ENCODE results near the gene PHLPP2.

Gene PHLPP2

DNA sequence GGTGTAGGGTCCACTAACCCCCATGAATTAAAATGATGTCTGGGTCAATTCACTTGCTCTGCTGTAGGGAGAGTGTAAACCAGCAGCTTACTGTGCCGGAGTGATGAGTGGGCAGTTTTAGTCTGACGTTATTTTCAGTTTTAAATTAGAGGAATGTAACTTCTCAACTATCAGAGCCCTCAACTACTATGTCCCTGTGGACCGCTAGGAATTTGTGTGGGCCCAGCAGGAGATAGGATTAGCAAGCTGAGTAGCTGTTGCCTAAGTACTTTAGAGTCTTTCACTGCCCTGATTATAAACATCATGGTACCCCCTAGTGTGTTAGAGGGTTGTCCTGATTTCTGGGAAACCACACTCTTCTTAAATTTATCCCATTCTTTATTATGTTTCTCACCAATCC lies 87.1 kb downstream of the PHLPP2 start:
- H3K27ac ChIP-seq (ENCODE audit: low read length) = no peak overlapping the region
- no peak overlapping the region for H3K9ac ChIP-seq (ENCODE audit: low read length in 2 of 2)
- H3K36me3 ChIP-seq (ENCODE audit: control insufficient read depth in 2 of 2, insufficient read depth in 2 of 2, low read length in 2 of 2) = peaks cover under 1 to 3% of the 10 kb centered on the region in 2 donors
- H3K4me1 ChIP-seq (ENCODE audit: control insufficient read depth, insufficient read depth, low read length) = no peaks in the 10 kb centered on the region
- no peak overlapping the region for H3K4me3 ChIP-seq (ENCODE audit: low read length in 2 of 2)
- no peaks in the 10 kb centered on the region for H3K9me3 ChIP-seq (ENCODE audit: control insufficient read depth in 2 of 2, low read length in 2 of 2)
- no peaks in the 10 kb centered on the region for H3K27me3 ChIP-seq (ENCODE audit: control insufficient read depth in 1 of 2, insufficient read depth in 2 of 2, low read length in 2 of 2)

GRCh38 chr16:71635632-71636031 lies 88.9 kb downstream of the PHLPP2 start:
- H3K27me3 ChIP-seq (ENCODE audit: control insufficient read depth in 1 of 2, insufficient read depth in 2 of 2, low read length in 2 of 2) = no peaks in the 10 kb centered on the region

DNA sequence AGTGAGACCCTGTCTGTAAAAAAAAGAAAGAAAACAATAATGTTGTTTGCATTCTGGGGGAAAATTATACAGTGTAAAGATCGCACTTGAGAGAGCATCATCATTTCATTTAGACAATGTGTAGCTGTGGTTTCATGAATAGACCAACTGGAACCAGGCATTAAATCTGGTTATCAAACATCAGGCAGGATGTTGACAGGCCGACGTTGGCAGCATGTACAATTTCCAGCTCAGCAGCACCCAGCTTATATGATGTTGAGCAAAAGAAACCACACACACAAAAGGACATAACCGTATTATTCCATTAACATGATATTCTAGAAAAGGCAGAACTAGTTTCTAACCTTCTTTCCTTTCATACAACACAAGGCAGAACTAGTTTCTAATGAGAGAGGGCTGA lies 92.7 kb downstream of the PHLPP2 start:
- Histone ChIP-seq H3K27ac (ENCODE audit: low read length) (no peak overlapping the region), H3K36me3 (ENCODE audit: control insufficient read depth in 2 of 2, insufficient read depth in 2 of 2, low read length in 2 of 2) (no peaks in the 10 kb centered on the region)

More at GRCh38 chr16:71635632-71636031, 88.9 kb downstream of the PHLPP2 start:
- no peaks in the 10 kb centered on the region for H3K4me1 ChIP-seq (ENCODE audit: control insufficient read depth, insufficient read depth, low read length)
- H3K9ac ChIP-seq (ENCODE audit: low read length in 2 of 2) = no peak overlapping the region
- H3K27ac ChIP-seq (ENCODE audit: low read length) = no peak overlapping the region
- H3K4me3 ChIP-seq (ENCODE audit: low read length in 2 of 2) = no peak overlapping the region
- no peaks in the 10 kb centered on the region for H3K9me3 ChIP-seq (ENCODE audit: control insufficient read depth in 2 of 2, low read length in 2 of 2)
- H3K36me3 ChIP-seq (ENCODE audit: control insufficient read depth in 2 of 2, insufficient read depth in 2 of 2, low read length in 2 of 2) = peaks cover 0 to 3% of the 10 kb centered on the region in 2 donors

DNA sequence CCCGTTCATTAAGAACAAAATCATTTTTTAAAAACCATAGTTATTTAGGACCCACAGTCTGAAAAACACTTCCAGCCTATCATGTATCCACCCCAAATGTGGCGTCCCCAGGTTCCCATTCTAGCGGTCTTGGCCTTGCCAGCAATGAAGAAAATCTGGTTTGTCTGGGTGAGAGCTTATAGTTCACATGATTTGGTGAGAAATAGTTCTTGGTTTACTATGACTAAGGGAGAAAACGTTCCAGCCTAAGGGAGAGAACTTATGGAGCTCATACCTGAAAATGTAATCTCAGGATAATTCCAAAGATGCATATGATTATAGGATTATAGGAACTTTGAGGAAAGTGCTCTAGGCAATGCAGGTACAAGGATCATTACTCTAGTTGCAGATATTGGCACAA lies 93.7 kb downstream of the PHLPP2 start:
- H3K4me3 ChIP-seq (ENCODE audit: low read length in 2 of 2) = no peak overlapping the region
- peaks cover 6% of the 10 kb centered on the region for H3K4me1 ChIP-seq (ENCODE audit: control insufficient read depth, insufficient read depth, low read length)
- no peak overlapping the region for H3K9ac ChIP-seq (ENCODE audit: low read length in 2 of 2)
- H3K27me3 ChIP-seq (ENCODE audit: control insufficient read depth in 1 of 2, insufficient read depth in 2 of 2, low read length in 2 of 2) = peaks cover 8 to 15% of the 10 kb centered on the region in 2 donors
- no peaks in the 10 kb centered on the region for H3K9me3 ChIP-seq (ENCODE audit: control insufficient read depth in 2 of 2, low read length in 2 of 2)
- H3K36me3 ChIP-seq (ENCODE audit: control insufficient read depth in 2 of 2, insufficient read depth in 2 of 2, low read length in 2 of 2) = no peaks in the 10 kb centered on the region
- no peak overlapping the region for H3K27ac ChIP-seq (ENCODE audit: low read length)

More for the DNA sequence above, 92.7 kb downstream of the PHLPP2 start:
- H3K4me3 ChIP-seq (ENCODE audit: low read length in 2 of 2) = no peak overlapping the region
- H3K9me3 ChIP-seq (ENCODE audit: control insufficient read depth in 2 of 2, low read length in 2 of 2) = no peaks in the 10 kb centered on the region
- H3K4me1 ChIP-seq (ENCODE audit: control insufficient read depth, insufficient read depth, low read length) = no peaks in the 10 kb centered on the region
- H3K27me3 ChIP-seq (ENCODE audit: control insufficient read depth in 1 of 2, insufficient read depth in 2 of 2, low read length in 2 of 2) = peaks cover 6% of the 10 kb centered on the region in 2 donors
- no peak overlapping the region for H3K9ac ChIP-seq (ENCODE audit: low read length in 2 of 2)

GRCh38 chr16:71629278-71630016 lies 95.1 kb downstream of the PHLPP2 start:
- Histone ChIP-seq H3K9ac (ENCODE audit: low read length in 2 of 2) (no peak overlapping the region), H3K4me3 (ENCODE audit: low read length in 2 of 2) (no peak overlapping the region), H3K27ac (ENCODE audit: low read length) (no peak overlapping the region), H3K27me3 (ENCODE audit: control insufficient read depth in 1 of 2, insufficient read depth in 2 of 2, low read length in 2 of 2) (peaks cover 17 to 25% of the 10 kb centered on the region in 2 donors), H3K4me1 (ENCODE audit: control insufficient read depth, insufficient read depth, low read length) (peaks cover 6% of the 10 kb centered on the region), H3K36me3 (ENCODE audit: control insufficient read depth in 2 of 2, insufficient read depth in 2 of 2, low read length in 2 of 2) (no peaks in the 10 kb centered on the region), H3K9me3 (ENCODE audit: control insufficient read depth in 2 of 2, low read length in 2 of 2) (no peaks in the 10 kb centered on the region)

DNA sequence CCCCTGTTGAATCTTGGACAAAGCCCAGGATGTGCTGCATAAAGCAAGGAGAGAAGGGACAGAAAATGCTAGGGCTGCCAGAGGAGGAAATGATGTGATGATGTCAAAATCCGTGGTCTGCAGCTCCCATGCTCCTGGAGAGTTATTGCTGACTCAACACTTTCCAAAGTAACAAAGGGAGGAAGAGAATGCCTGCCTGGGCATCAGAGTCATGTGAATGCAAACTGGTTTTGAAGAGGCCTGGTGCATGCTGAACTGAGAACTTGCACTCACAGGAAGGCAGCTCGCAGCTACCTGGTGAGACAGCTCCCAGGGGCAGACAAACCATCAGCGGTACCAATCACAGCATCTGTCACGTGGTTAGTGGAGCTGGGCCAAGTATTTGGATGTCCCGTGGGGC lies 95.7 kb downstream of the PHLPP2 start:
- H3K4me3 ChIP-seq (ENCODE audit: low read length in 2 of 2) = no peak overlapping the region
- no peak overlapping the region for H3K9ac ChIP-seq (ENCODE audit: low read length in 2 of 2)
- H3K27ac ChIP-seq (ENCODE audit: low read length) = no peak overlapping the region
- peaks cover 17 to 31% of the 10 kb centered on the region in 2 donors for H3K27me3 ChIP-seq (ENCODE audit: control insufficient read depth in 1 of 2, insufficient read depth in 2 of 2, low read length in 2 of 2)
- H3K36me3 ChIP-seq (ENCODE audit: control insufficient read depth in 2 of 2, insufficient read depth in 2 of 2, low read length in 2 of 2) = no peaks in the 10 kb centered on the region
- H3K9me3 ChIP-seq (ENCODE audit: control insufficient read depth in 2 of 2, low read length in 2 of 2) = no peaks in the 10 kb centered on the region
- H3K4me1 ChIP-seq (ENCODE audit: control insufficient read depth, insufficient read depth, low read length) = peaks cover 6% of the 10 kb centered on the region

DNA sequence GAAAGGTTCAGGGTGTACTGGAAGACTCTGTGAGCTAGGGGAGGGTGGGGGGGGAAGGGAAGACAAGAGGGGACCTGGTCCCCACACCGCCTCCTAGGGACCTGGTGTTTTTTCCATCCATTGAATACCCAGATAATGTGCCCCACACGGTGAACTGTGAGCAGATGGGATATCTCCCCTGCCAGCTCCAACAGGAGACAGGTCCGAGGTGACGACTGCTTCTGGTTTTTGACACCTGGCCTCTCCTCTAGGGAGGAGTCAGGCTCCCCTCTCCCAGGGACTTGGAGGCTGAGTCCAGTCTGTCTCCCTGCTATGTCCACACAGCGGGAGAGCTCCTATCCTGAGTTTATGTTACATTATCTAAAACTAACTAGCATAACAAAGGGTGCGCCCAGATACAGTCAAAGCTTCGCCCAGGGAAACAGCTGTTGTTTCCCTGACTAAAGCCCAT lies 96.7 kb downstream of the PHLPP2 start:
- Histone ChIP-seq H3K4me3 (ENCODE audit: low read length in 2 of 2) (no peak overlapping the region), H3K9me3 (ENCODE audit: control insufficient read depth in 2 of 2, low read length in 2 of 2) (no peaks in the 10 kb centered on the region), H3K36me3 (ENCODE audit: control insufficient read depth in 2 of 2, insufficient read depth in 2 of 2, low read length in 2 of 2) (no peaks in the 10 kb centered on the region), H3K27me3 (ENCODE audit: control insufficient read depth in 1 of 2, insufficient read depth in 2 of 2, low read length in 2 of 2) (peaks cover 17 to 32% of the 10 kb centered on the region in 2 donors), H3K27ac (ENCODE audit: low read length) (no peak overlapping the region), H3K4me1 (ENCODE audit: control insufficient read depth, insufficient read depth, low read length) (peaks cover 6% of the 10 kb centered on the region), H3K9ac (ENCODE audit: low read length in 2 of 2) (no peak overlapping the region)

GRCh38 chr16:71626858-71627213 lies 97.7 kb downstream of the PHLPP2 start:
- H3K9ac ChIP-seq (ENCODE audit: low read length in 2 of 2) = no peak overlapping the region
- H3K9me3 ChIP-seq (ENCODE audit: control insufficient read depth in 2 of 2, low read length in 2 of 2) = no peaks in the 10 kb centered on the region
- H3K27me3 ChIP-seq (ENCODE audit: control insufficient read depth in 1 of 2, insufficient read depth in 2 of 2, low read length in 2 of 2) = peaks cover 17 to 32% of the 10 kb centered on the region in 2 donors
- no peak overlapping the region for H3K27ac ChIP-seq (ENCODE audit: low read length)
- H3K4me3 ChIP-seq (ENCODE audit: low read length in 2 of 2) = peak overlapping the region in 1 of 2 donors; percentile 63
- H3K4me1 ChIP-seq (ENCODE audit: control insufficient read depth, insufficient read depth, low read length) = peaks cover 6% of the 10 kb centered on the region
- H3K36me3 ChIP-seq (ENCODE audit: control insufficient read depth in 2 of 2, insufficient read depth in 2 of 2, low read length in 2 of 2) = no peaks in the 10 kb centered on the region

- Histone ChIP-seq H3K27ac (ENCODE audit: low read length) (no peak within 1 kb of the TSS), H3K36me3 (ENCODE audit: control insufficient read depth in 2 of 2, insufficient read depth in 2 of 2, low read length in 2 of 2) (no peaks in the 10 kb centered on the region), H3K4me3 (ENCODE audit: low read length in 2 of 2) (peak within 1 kb of the TSS; percentile 19 to 63), H3K9me3 (ENCODE audit: control insufficient read depth in 2 of 2, low read length in 2 of 2) (no peaks in the 10 kb centered on the region), H3K9ac (ENCODE audit: low read length in 2 of 2) (no peak within 1 kb of the TSS), H3K4me1 (ENCODE audit: control insufficient read depth, insufficient read depth, low read length) (peaks cover 6% of the 10 kb centered on the region), H3K27me3 (ENCODE audit: control insufficient read depth in 1 of 2, insufficient read depth in 2 of 2, low read length in 2 of 2) (peaks cover 19 to 32% of the 10 kb centered on the region in 2 donors)
Observed at GRCh38 chr16:71626018-71626857, 98.3 kb downstream of the PHLPP2 start, which contains the start of gene MARVELD3. Gene MARVELD3 (plus strand): TSS chr16:71626184. CDS start chr16:71626230, 46 bp downstream.

DNA sequence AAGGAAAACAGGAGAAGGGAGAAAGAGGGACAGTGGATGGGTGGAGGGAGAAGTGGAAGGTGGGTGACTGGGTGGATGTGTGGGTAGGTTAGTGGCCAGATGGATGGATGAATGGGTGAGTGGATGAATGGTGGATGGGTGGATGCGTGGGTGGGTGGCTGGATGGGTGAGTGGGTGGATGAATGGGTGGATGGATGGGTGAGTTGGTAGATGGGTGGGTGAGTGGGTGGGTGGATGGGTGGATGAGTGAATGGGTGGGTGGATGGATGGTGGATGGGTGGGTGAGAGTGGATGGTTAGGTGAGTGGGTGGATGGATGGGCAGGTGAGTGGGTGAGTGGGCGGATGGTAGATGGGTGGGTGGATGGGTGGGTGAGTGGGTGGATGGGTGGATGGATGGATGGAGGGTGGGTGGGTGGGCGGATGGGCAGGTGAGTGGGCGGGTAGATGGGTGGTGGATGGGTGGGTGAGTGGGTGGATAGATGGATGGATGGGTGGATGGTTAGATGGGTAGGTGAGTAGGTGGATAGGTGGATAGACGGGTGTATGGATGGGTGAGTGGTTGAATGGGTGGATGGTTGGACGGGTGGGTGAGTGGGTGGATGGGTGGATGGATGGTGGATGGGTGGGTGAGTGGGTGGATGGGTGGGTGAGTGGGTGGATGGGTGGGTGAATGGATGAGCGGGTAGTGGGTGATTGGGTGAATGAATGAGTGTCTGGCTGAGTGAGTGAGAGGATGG lies 99.2 kb downstream of the PHLPP2 start:
- Histone ChIP-seq H3K27ac (ENCODE audit: low read length) (no peak overlapping the region), H3K4me1 (ENCODE audit: control insufficient read depth, insufficient read depth, low read length) (peaks cover 6% of the 10 kb centered on the region), H3K9ac (ENCODE audit: low read length in 2 of 2) (no peak overlapping the region), H3K9me3 (ENCODE audit: control insufficient read depth in 2 of 2, low read length in 2 of 2) (no peaks in the 10 kb centered on the region), H3K36me3 (ENCODE audit: control insufficient read depth in 2 of 2, insufficient read depth in 2 of 2, low read length in 2 of 2) (no peaks in the 10 kb centered on the region), H3K4me3 (ENCODE audit: low read length in 2 of 2) (no peak overlapping the region), H3K27me3 (ENCODE audit: control insufficient read depth in 1 of 2, insufficient read depth in 2 of 2, low read length in 2 of 2) (peaks cover 19 to 35% of the 10 kb centered on the region in 2 donors)

Measured in stomach smooth muscle (tissue), 2 donors.